DLD1 (cell line): ENCODE results near the gene TACC2.
"Not testable (repeated sequence)": the region's sequence is repeated elsewhere in the genome, so short reads cannot be mapped to it uniquely, and the experiment has no call there.

ENCODE experiments used
- in situ Hi-C: cut with HindIII; loops from 2 replicates; pipeline ENCODE4 v1.10.0; 2017; ENCODE audit warnings: low sequenced_read_pairs

TACC2 gene

DNA sequence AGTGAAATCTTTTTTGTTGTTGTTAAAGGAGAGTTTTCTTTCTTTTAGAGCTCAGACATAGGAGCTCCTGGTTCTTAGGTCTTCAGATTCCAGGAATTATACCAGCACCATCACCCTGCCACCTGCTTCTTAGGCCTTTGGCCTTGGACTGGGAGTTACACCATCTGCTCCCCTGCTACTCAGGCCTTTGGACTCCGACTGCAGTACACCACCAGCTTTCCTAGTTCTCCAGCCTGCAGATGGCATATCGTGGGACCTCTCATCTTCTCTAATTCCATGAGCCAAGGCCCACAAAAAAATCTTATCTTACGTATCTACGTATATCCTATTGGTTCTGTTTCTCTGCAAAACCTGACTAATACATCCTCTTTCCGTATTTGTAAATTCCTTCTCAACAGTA, 5.1 kb upstream of the TACC2 start:
- in situ Hi-C loops = no loop called here

DNA sequence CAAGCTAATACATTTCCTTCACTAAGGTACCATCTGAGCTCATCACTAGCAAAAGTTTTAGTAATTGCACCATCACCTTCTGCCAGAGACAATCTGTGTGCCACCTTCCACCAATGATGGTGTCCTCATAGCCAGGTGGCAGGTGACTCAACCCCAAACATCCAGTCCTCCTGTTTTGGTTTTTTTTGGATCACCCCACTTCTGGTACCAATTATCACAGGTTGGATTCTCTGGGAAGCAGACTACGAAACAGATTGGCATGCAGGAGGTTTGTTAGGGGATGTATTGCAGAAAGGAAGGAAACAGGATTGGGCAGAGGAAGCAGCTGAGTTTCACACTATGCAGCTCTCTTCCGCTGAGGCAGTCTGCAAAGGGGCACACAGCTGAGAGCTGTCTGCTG, 4.5 kb upstream of the TACC2 start:
- in situ Hi-C loops = no loop called here

DNA sequence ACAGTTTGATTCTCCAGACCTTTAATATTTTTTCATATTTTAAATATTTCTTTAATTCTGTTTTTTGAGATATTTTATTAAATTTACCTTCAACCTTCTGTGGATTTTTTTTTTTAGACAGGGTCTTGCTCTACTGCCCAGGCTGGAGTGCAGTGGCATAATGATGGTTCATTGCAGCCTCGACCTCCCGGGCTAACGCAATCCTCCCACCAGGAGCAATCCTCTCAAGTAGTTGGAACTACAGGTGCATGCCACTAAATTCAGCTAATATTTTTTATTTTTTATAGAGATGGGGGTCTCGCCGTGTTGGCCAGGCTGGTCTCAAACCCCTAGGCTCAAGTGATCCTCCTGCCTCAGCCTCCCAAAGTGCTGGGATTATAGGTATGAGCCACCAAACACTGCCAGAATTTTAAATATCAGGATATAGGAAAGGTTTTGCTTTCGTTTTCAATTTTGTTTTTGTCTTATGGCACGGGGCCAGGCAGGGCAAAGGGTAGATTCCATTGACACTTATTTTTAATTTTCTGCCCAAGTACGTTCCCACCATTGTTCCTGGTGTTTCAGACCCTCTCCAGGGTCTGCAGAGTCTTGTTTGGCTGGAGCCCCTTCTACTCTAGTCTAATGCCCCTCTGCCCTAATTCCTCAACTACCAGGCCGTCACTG, 1.2 kb downstream of the TACC2 start:
- in situ Hi-C loops = no loop called here

DNA sequence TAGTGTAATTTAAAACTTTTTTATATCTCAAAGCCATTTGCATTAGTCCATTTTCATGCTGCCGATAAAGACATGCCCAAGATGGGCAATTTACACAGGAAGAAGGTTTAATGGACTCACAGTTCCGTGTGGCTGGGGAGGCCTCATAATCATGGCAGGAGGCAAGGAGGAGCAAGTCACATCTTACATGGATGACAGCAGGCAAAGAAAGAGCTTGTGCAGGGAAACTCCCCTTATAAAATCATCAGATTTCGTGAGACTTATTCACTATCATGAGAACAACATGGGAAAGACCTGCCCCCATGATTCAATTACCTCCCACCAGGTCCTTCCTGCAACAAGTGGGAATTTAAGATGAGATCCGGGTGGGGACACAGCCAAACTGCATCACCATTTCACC, 2.8 kb downstream of the TACC2 start:
- in situ Hi-C loops = not testable (repeated sequence)

DNA sequence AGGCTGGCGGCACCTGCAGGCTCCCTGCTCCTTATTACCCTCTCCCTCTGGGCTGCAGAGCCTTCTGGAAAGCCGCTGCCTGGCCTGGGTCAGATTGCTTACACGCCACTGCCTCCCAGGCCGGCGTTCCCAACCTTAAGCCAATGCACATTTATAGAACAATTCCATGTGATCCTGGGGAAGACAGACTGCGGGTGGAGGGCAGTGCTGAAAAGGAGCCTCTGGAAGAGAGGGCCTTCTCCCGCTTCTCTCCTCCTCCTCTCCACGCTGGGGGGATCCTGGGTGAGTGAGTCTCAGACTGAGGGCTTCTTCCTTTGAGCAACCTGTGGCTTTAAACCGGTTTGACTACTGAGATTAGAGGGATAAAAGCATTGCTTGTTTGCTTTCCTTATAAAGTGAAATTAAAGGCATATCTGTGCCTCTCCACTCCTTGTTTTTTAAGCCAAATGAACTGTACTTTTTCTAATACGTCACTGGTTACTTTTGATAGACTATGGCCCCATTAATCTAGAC, 5.5 kb downstream of the TACC2 start:
- in situ Hi-C loops = no loop called here

DNA sequence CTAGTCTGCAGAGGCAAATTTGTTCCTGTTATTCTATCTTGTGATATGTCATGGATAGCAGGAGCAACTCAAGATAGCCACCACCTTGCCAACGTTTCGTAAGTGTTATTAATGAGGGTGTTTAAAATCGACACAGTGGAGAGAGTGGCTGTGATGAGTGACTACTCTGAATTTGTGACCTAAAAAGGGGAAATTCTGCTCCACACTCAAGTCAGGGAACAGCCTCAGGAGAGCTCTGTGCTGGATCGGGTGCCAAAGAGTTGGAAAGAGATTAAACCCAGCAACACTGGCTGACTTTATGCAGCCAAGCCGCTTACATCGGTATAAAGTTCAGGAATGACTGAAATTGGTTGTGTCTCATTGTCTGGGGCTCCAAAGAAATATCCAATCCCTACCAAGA, 9.5 kb downstream of the TACC2 start:
- in situ Hi-C loops = no loop called here

DNA sequence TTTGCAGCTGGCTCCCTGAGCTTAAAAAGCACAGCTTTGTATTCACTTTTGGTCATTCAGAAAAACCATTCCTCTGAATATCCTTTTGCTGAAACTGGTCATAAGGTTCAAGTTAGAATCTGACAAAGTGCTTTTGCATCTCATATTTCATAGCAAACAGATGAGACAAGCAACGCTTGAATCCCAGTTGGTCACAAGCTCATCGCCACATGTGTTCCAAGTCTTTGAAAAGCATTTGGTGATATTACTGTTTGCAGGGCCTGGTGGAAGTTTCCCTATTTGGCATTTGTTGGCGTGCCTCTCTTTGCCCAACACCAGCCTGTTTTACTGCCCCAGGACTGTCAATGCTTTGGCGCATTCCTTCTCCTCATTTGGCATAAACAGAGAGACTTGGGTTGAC, 10.3 kb downstream of the TACC2 start:
- in situ Hi-C loops = no loop called here

DNA sequence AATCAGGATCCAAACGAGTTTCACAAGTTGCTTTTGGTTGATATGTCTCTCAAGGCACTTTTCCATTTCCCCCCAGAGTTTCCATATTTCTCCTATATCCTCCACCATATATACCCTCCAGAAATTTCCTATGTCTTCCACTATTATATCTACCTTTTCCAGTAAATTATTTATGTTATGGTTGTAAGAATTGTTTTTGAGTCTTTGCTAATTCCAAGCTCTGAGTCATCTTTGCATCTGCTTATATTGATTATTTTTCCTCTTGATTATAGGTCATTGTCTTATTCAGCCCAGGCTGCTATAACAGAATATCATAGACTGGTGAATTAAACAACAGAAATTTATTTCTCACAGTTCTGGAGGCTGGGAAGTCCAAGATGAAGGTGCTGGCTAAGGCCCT, 12.7 kb downstream of the TACC2 start:
- in situ Hi-C loops = no loop called here

DNA sequence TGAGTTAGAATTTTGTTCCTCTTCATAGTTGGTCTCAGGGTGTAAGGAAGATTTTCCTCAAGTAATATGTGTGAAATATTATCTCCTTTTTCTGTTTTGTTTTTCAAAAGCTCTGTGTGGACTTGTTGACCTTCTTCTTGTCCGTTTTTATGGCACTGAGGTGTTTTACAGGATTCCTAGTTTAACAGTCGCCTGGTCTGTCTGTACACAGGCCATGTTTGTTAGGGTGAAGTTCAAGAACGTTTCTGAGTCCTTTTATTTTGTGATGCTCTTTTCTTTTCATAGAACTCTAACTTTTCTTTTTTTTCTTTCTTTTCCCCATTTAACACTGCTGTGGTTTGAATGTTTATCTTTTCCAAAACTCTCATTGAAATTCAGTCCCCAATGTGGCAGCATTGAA, 18.5 kb downstream of the TACC2 start:
- in situ Hi-C loops = no loop called here

DNA sequence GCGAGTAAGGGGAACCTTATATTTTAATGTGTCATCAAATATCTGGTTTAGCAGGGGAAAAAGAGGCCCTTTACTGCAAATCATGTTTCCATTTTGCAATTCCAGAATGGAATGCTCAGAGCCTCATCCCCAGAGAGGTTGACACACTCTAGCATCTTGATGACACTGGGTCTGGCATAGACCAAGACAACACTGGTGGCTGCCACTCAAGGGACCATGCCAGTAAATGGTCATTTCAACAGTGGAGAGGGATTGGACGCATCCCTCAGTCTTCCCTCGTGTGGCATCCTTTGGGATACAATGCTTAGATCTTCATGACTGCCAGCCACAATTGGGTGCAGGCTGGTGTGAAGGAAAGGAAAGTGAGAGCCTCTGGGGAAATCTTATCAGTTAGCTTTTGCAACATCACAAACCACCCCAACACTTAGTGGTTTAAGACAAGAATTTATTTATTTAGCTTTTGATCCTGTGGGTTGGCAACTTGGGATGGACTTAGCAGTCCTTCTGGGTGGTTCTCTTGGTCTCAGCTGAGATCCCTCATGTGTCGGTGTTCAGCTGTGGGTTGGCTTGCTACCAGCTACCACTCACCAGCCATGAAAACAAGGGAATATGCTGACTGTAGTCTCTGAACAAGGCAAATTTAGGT, 21.6 kb downstream of the TACC2 start:
- in situ Hi-C loops = no loop called here

DNA sequence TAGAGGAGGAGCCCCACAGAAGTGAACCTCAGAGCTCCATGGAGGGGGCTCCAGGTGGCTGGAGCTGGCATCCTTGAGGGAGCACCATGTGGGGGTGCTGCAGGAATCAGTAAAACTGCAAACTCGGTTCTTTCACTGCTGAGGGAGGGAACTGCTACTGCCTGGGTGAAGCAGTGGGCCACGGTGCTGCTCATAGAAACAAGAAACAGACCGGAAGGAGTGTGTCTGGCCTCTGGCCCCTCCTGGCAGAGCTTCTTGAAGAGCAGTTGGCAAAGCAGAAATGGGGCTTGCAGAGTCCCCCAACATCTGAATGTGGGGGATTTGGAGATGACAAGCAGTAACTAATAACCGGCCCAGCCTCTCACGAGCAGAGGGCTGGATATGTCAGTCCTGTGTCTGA, 23.8 kb downstream of the TACC2 start:
- in situ Hi-C loops = no loop called here

DNA sequence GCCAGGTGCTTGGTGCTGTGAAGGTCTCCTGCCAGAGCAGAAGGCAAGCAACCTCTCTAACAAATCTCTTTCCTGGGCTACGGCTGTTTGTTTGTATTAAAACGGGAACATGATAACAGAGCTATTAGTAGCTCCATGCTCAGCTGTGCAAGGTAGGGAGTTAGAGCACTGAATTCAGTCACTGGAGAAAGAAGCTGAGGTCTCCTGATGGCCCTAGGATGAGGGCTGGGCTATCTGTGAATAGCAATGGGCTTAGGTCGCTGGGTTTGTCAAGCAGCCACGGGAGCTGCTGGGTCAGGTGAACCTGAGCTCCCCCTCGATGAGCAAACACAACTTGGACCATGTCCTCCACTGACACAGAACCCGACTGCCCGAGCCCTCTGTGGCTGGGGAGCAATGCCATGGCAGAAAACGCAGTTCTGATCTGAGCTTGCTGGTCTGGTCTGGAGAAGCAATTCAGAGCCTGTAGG, 24.4 kb downstream of the TACC2 start:
- in situ Hi-C loops = no loop called here

DNA sequence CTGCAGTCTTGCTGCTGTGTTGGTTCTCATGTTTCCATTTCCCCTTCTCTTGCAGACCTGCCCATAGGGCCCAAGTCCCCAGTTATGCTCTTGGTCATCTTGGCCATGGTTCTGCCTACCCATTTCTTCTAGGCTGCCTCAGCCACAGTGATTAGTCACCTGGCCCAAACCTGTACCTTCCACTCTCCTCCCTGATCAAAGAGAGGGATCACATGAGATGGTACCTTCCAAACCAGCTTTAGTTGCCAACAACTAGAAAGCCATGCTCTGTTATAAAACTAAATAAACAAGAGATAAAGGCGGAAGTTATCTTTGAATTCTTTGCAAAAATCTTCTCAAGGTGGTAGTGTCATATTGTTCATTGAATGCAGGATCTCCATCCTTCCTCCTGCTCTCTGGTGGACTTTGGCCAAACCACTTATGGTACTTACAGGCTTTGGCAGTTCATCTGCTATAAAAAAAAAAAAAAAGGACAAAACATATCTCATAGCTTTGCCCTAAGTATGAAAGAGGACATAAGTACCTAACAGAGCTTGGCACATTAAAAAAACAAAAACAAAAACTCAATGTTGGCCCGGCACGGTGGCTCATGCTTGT, 25.8 kb downstream of the TACC2 start:
- in situ Hi-C loops = no loop called here

DNA sequence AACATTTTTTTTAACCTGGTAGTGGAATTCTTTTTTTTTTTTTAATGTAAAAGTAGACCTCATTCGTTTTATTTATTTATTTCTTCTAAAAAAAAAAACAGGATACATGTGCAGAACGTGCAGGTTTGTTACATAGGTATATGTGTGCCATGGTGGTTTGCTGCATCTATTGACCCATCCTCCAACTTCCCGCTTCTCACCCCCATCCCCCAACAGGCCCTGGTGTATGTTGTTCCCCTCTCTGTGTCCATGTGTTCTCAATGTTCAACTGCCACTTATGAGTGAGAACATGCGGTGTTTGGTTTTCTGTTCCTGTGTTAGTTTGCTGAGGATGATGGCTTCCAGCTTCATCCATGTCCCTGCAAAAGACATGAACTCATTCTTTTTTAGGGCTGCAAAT, 29.0 kb downstream of the TACC2 start:
- in situ Hi-C loops = not testable (repeated sequence)

DNA sequence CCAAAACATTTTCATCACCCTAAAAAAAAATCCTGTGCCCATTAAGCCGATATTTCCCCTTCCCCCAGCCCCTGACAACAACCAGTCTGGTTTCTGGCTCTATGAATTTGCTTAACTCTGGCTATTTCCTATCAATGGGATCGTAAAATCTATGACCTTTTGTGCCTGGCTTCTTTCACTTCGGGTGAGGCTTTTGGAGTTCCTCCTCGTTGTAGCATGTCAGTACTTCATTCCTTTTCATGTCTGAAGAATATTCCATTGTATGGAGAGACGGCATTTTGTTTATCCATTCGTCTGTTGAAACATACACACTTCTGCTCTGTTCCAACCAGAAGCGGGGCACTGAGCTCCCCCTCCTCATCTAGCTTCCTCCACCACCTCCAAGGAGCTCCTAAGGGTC, 29.5 kb downstream of the TACC2 start:
- in situ Hi-C loops = no loop called here

DNA sequence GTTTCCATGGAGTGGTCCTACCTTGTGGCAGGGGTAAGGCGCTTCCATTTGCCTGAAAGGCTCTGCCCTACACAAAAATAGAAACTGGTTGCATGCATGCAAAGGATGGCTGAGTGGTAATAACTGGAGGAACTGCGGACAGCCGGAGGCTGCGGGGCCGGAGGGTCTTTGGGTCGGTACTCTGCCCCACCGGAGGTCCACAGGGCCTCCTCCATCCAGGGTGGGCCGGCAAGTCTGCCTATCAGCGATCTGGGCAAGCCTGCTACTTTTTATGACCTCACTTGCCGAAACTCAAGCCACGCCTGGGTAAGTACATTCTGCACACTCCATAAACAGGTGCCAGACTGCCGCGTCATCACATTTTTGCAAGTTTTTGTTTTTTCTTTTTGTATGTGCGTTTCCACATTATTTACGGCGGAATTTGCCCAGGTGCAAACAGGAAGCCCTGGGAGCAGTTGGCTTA, 30.0 kb downstream of the TACC2 start:
- in situ Hi-C loops = no loop called here

DNA sequence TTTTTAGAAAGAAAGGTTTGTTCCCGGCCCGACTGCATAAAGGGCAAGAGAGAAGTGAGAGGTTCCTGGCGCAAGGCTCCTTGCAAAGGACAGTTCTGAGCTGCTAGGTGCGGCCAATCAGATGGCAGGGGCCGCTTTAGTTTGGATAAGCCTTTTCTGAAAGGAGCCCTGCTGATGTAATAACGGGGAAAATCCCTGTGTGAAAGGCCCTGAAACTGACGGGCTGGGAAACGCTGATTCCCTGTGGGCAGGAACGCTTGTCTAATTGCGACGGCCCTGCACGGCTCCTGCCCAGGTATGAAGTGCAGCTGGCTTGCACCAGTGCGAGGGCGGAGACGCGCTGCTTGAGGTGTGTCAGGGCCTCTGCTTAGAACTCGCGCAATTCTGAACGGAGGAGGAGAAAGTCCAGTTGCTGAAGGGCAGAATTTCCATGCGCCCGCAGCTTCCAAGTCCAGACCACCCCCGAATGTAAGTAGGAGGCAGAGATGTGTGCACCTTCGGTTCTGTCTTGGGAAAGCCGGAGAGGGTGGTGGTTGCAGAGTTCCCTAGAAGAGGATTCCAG, 30.5 kb downstream of the TACC2 start:
- in situ Hi-C loops = no loop called here

DNA sequence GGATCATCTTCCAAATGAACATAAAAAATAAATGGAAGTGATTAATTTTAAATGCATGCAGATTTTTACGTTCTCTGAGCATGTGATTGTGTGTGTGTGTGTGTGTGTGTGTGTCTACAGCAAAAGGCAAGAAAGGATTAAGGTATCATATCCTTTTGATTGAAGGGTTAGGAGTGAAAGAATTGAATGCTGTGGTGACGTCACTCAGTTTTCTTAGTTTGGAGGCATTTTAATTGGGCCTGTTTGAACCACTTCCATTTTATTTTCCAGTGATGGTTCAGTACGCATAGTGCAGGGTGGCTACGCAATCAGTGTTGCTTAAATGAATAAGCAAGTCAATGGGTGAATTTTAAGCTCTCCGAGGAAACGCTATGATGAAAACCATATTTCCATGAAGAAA, 31.3 kb downstream of the TACC2 start:
- in situ Hi-C loops = no loop called here

DNA sequence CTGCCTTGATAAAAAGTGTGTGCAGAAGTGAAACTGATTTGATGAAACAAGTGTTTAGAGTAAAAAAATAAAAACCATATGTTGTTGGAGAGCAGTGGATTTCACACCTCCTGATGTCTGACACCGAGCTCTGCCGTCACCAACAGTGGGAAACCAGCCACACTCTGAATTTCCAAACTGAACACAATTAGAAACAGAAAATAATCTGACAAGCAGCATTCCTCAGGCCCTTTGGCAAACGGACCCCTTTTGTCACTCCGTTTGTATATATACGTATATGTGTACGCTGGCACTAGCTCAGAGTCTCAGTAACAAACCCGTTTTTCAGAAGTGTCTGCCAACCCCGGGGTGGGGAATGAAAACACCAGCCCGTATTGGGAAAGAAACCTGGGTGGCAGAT, 32.4 kb downstream of the TACC2 start:
- in situ Hi-C loops = no loop called here

DNA sequence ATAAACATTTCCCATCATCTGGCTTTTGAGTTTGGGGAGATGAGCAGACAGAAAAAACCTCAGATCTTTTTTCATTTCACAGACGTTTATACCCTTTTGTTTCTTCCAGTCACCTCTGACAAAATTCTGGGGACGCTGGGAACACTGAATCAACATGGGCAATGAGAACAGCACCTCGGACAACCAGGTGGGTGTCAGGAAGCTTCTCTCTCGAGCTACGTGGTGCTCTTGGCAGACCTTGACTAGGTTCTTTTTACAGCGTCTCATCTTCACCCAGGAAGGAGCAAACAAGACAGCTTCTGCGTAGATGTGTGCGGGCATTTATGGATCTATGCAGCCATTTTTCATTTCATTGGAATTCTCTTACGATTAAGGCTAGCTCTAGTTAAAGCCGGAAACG, 32.9 kb downstream of the TACC2 start:
- in situ Hi-C loops = no loop called here

DNA sequence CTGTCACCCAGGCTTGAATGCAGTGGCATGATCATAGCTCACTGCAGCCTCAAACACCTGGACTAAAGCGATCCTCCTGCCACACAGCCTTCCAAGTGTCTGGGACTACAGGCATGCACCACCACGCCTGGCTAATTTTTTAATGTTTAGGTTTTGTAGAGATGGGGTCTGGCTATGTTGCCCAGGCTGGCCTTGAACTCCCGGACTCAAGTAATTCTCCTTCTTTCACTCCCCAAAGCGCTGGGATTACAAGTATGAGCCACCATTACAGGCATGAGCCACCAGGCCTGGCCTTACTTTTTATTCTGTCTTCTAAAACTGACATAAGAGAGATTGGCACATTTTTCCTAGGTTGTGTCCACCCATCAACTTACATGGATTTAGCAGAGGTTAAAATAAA, 33.3 kb downstream of the TACC2 start:
- in situ Hi-C loops = no loop called here

DNA sequence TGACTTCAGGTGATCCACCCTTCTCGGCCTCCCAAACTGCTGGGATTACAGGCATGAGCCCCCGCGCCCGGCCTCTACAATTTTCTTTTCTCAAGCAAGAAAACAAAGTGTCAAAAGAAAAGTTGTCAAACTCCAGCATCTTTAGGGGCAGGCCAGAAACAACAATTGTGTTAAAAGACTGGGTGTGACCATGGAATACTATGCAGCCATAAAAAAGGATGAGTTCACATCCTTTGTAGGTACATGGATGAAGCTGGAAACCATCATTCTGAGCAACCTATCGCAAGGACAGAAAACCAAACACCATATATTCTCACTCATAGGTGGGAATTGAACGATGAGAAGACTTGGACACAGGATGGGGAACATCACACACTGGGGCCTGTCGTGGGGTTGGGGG, 34.3 kb downstream of the TACC2 start:
- in situ Hi-C loops = not testable (repeated sequence)
